Astrocyte (in vitro differentiated cells and primary cell): ENCODE results near the gene FJX1.

Experiments used
- EZH2 ChIP-seq: IDR thresholded peaks from 2 replicates; pipeline ENCODE4 v1.6.1; 2012; ENCODE audit warnings: mild to moderate bottlenecking, low read length, inconsistent platforms; ENCODE audit not compliant: insufficient read depth
- TF ChIP-seq, protein P1 (sequence below): IDR thresholded peaks from 2 replicates; pipeline ENCODE4 v1.5.1; 2011; ENCODE audit warnings: low read depth, mild to moderate bottlenecking, inconsistent platforms, low read length, moderate library complexity; ENCODE audit not compliant: insufficient read depth

DNA sequence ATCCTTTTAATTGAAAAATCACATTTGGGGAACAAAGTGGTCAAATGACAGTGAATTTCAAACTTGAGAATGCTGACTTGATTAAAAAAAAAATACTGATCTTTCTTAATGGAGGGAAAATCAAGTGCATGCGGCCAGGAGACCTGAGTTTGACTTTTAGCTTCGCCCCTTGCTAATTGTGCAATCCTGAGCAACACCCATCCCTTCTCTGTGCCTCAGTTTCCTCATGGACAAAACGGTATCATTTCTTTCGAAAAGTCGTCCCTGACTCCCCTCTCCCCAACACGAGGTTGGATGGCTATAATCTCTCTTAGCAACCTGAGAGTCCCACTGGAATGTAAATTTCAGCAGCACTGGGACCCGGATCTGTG lies 959 bp upstream of the FJX1 start:
- TF ChIP-seq EZH2, result no peak
- TF ChIP-seq, protein P1, sequence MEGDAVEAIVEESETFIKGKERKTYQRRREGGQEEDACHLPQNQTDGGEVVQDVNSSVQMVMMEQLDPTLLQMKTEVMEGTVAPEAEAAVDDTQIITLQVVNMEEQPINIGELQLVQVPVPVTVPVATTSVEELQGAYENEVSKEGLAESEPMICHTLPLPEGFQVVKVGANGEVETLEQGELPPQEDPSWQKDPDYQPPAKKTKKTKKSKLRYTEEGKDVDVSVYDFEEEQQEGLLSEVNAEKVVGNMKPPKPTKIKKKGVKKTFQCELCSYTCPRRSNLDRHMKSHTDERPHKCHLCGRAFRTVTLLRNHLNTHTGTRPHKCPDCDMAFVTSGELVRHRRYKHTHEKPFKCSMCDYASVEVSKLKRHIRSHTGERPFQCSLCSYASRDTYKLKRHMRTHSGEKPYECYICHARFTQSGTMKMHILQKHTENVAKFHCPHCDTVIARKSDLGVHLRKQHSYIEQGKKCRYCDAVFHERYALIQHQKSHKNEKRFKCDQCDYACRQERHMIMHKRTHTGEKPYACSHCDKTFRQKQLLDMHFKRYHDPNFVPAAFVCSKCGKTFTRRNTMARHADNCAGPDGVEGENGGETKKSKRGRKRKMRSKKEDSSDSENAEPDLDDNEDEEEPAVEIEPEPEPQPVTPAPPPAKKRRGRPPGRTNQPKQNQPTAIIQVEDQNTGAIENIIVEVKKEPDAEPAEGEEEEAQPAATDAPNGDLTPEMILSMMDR, result no peak
